H9 (cell line): Measurements from ENCODE around the gene PCYT2. TPM values are rescaled to one million over a fixed set of nuclear protein-coding genes. Genes with fewer than 3 reads are reported as not detected.

Experiments used
- DNase-seq: peaks from one replicate; pipeline ENCODE4 v3.0.0-alpha.2; 2017
- H2AFZ ChIP-seq: one replicate; pipeline ENCODE4 v1.6.1; 2013; ENCODE audit warnings: mild to moderate bottlenecking, low read length, control low read depth, moderate library complexity
- H2AK5ac ChIP-seq: 2 replicates; pipeline ENCODE4 v1.6.1; 2013; ENCODE audit warnings: low read length, control low read depth, mixed read lengths; ENCODE audit not compliant: insufficient read length
- H2BK120ac ChIP-seq: one replicate; pipeline ENCODE4 v1.6.1; 2013; ENCODE audit warnings: low read depth, mild to moderate bottlenecking, low read length, control low read depth, inconsistent platforms; ENCODE audit not compliant: poor library complexity, severe bottlenecking
- H2BK12ac ChIP-seq: 2 replicates; pipeline ENCODE4 v1.6.1; 2013; ENCODE audit warnings: low read length, control low read depth, mixed read lengths, low read depth; ENCODE audit not compliant: insufficient read length
- H2BK15ac ChIP-seq: 2 replicates; pipeline ENCODE4 v1.6.1; 2013; ENCODE audit warnings: low read depth, low read length, control low read depth
- H2BK20ac ChIP-seq: one replicate; pipeline ENCODE4 v1.6.1; 2013; ENCODE audit warnings: low read depth, mild to moderate bottlenecking, low read length, control low read depth, inconsistent platforms; ENCODE audit not compliant: poor library complexity, severe bottlenecking
- H2BK5ac ChIP-seq: 2 replicates; pipeline ENCODE4 v1.6.1; 2013; ENCODE audit warnings: low read length, control low read depth, mixed read lengths; ENCODE audit not compliant: insufficient read length
- H3K14ac ChIP-seq: 2 replicates; pipeline ENCODE4 v1.6.1; 2013; ENCODE audit warnings: low read length, control low read depth; ENCODE audit not compliant: insufficient read depth
- H3K18ac ChIP-seq: 2 replicates; pipeline ENCODE4 v1.6.1; 2013; ENCODE audit warnings: low read depth, mild to moderate bottlenecking, mixed read lengths, low read length, control low read depth; ENCODE audit not compliant: insufficient read length
- H3K23ac ChIP-seq: 2 replicates; pipeline ENCODE4 v1.6.1; 2013; ENCODE audit warnings: low read length, control low read depth, mixed read lengths, low read depth; ENCODE audit not compliant: insufficient read length
- H3K23me2 ChIP-seq: 2 replicates; pipeline ENCODE4 v1.6.1; 2013; ENCODE audit warnings: low read depth, mild to moderate bottlenecking, mixed read lengths, low read length, control low read depth; ENCODE audit not compliant: insufficient read length, poor library complexity, severe bottlenecking
- H3K27ac ChIP-seq: 2 replicates; pipeline ENCODE4 v1.5.1; 2013; ENCODE audit warnings: low read length, control low read depth, mixed read lengths, low read depth; ENCODE audit not compliant: insufficient read length
- H3K27me3 ChIP-seq: 2 replicates; pipeline ENCODE4 v1.6.1; 2013; ENCODE audit warnings: low read length, control low read depth, inconsistent platforms; ENCODE audit not compliant: insufficient read depth
- H3K4ac ChIP-seq: 2 replicates; pipeline ENCODE4 v1.6.1; 2013; ENCODE audit warnings: low read depth, mild to moderate bottlenecking, control low read depth, inconsistent platforms, low read length, moderate library complexity
- H3K4me1 ChIP-seq: 2 replicates; pipeline ENCODE4 v1.6.1; 2013; ENCODE audit warnings: low read length, control low read depth, inconsistent platforms; ENCODE audit not compliant: insufficient read depth
- H3K4me2 ChIP-seq: 2 replicates; pipeline ENCODE4 v1.6.1; 2013; ENCODE audit warnings: low read length, control low read depth, mixed read lengths; ENCODE audit not compliant: insufficient read length, insufficient read depth
- H3K56ac ChIP-seq: 2 replicates; pipeline ENCODE4 v1.6.1; 2013; ENCODE audit warnings: low read depth, mild to moderate bottlenecking, mixed read lengths, low read length, control low read depth; ENCODE audit not compliant: insufficient read length
- H3K79me1 ChIP-seq: 2 replicates; pipeline ENCODE4 v1.6.1; 2013; ENCODE audit warnings: low read depth, mild to moderate bottlenecking, moderate library complexity, low read length, control low read depth, inconsistent platforms; ENCODE audit not compliant: insufficient read depth, poor library complexity, severe bottlenecking
- H3K79me2 ChIP-seq: 2 replicates; pipeline ENCODE4 v1.6.1; 2013; ENCODE audit warnings: low read length, control low read depth, inconsistent platforms; ENCODE audit not compliant: insufficient read depth
- H3K9ac ChIP-seq: 2 replicates; pipeline ENCODE4 v1.6.1; 2013; ENCODE audit warnings: low read length, control low read depth, mixed read lengths; ENCODE audit not compliant: insufficient read length; ENCODE audit errors: extremely low read depth
- H3K9me3 ChIP-seq: one replicate; pipeline ENCODE4 v1.6.1; 2013; ENCODE audit warnings: low read depth, low read length, inconsistent platforms; ENCODE audit not compliant: control insufficient read depth
- H3T11ph ChIP-seq: one replicate; pipeline ENCODE4 v1.6.1; 2013; ENCODE audit warnings: mild to moderate bottlenecking, low read length, control low read depth, inconsistent platforms
- H4K20me1 ChIP-seq: one replicate; pipeline ENCODE4 v1.6.1; 2013; ENCODE audit not compliant: control insufficient read depth, insufficient read length, insufficient read depth
- H4K5ac ChIP-seq: 2 replicates; pipeline ENCODE4 v1.6.1; 2013; ENCODE audit warnings: low read depth, mild to moderate bottlenecking, mixed read lengths, low read length, control low read depth; ENCODE audit not compliant: insufficient read length
- H4K8ac ChIP-seq: replicated peaks from 2 replicates; pipeline ENCODE4 v1.6.1; 2013; ENCODE audit warnings: low read length, control low read depth, mixed read lengths, low read depth; ENCODE audit not compliant: insufficient read length
- H4K91ac ChIP-seq: 2 replicates; pipeline ENCODE4 v1.6.1; 2013; ENCODE audit warnings: low read depth, mild to moderate bottlenecking, moderate library complexity, mixed read lengths, low read length, control low read depth; ENCODE audit not compliant: insufficient read length
- H3K27ac Mint-ChIP-seq, 3 experiments: 2 replicates in 2 of 3; 3 replicates in 1 of 3; pipeline ENCODE4 v1.8.0; 2020 to 2021; ENCODE audit warnings: mixed read lengths in 3 of 3, mild to moderate bottlenecking in 1 of 3, moderate library complexity in 1 of 3
- H3K27me3 Mint-ChIP-seq: 2 replicates; pipeline ENCODE4 v1.8.0; 2021; ENCODE audit warnings: low read depth, mild to moderate bottlenecking, moderate library complexity, mixed read lengths
- H3K36me3 Mint-ChIP-seq, 3 experiments: 2 replicates in 2 of 3; 3 replicates in 1 of 3; pipeline ENCODE4 v1.8.0; 2020 to 2021; ENCODE audit warnings: low read depth in 3 of 3, mixed read lengths in 3 of 3; ENCODE audit not compliant: insufficient read depth in 1 of 3
- H3K4me1 Mint-ChIP-seq, 2 experiments: 2 replicates each; pipeline ENCODE4 v1.8.0; 2020; ENCODE audit warnings: mixed read lengths in 2 of 2
- H3K4me3 Mint-ChIP-seq, 2 experiments: 2 replicates in 1 of 2; 3 replicates in 1 of 2; pipeline ENCODE4 v1.8.0; 2020 to 2021; ENCODE audit warnings: mild to moderate bottlenecking in 2 of 2, mixed read lengths in 2 of 2, moderate library complexity in 1 of 2
- H3K9me3 Mint-ChIP-seq, 2 experiments: 2 replicates in 1 of 2; 3 replicates in 1 of 2; pipeline ENCODE4 v1.8.0; 2020; ENCODE audit warnings: mild to moderate bottlenecking in 2 of 2, mixed read lengths in 2 of 2, moderate library complexity in 1 of 2
- WGBS: extraction: QIAGEN DNeasy Blood & Tissue Kit; methylation state at CpG from one replicate; pipeline ENCODE4 v1.1.7; 2013; ENCODE audit warnings: missing lambda C conversion rate, low lambda C conversion rate, mixed read lengths; ENCODE audit not compliant: insufficient read length; ENCODE audit errors: extremely low coverage; 5-methylcytosine and 5-hydroxymethylcytosine counted together
- total RNA-seq: library from RNA; stranded (reverse); gene quantifications from 2 replicates; pipeline ENCODE4 v1.2.1, GENCODE V29; 2021
- TF ChIP-seq, protein P1 (sequence below): fragments of 200-600 bp; sonication (generic); conservative IDR thresholded peaks from 3 replicates; pipeline ENCODE4 v1.8.0; 2021; ENCODE audit warnings: antibody characterized with exemption, mild to moderate bottlenecking

The PCYT2 gene
- total RNA-seq, 1 experiment from 2014 or later = 24.5 TPM

DNA sequence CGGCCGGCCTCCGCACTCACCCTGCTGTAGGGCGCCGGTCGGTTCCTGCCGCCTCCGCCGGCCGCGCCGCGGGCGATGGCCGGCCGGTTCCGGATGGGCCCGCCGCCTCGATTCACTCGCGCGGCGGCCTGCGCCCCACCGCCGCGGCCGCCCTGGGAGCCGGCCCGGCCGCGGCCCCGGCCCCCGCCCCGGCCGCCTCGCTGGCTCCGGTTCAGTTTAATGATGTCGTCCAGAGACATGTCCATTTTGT is 20.0 kb downstream of the PCYT2 start:
- Histone ChIP-seq H3K9me3 (no peaks in the 10 kb centered on the region), H3K27me3 (no peaks in the 10 kb centered on the region), H3K9ac (peak overlapping the region; percentile 83), H3K18ac (no peak overlapping the region), H3T11ph (no peak overlapping the region), H2BK120ac (no peak overlapping the region), H2AK5ac (no peak overlapping the region), H4K20me1 (no peaks in the 10 kb centered on the region), H4K91ac (no peak overlapping the region), H3K56ac (no peak overlapping the region), H3K4me2 (no peak overlapping the region), H4K5ac (no peak overlapping the region), H3K79me2 (peaks cover 17% of the 10 kb centered on the region; the same call in 1 of the 2 replicates), H4K8ac (no peak overlapping the region), H2BK5ac (no peak overlapping the region), H3K23ac (no peak overlapping the region), H3K79me1 (peaks cover 24% of the 10 kb centered on the region), H3K14ac (peak overlapping the region; percentile 68; the same call in 1 of the 2 replicates), H2BK15ac (no peak overlapping the region), H3K23me2 (peaks cover 7% of the 10 kb centered on the region), H3K27ac (no peak overlapping the region), H3K4me1 (no peaks in the 10 kb centered on the region), H2BK20ac (no peak overlapping the region), H2BK12ac (no peak overlapping the region), H3K4ac (no peak overlapping the region), H2AFZ (no peak overlapping the region)
- TF ChIP-seq, protein P1, sequence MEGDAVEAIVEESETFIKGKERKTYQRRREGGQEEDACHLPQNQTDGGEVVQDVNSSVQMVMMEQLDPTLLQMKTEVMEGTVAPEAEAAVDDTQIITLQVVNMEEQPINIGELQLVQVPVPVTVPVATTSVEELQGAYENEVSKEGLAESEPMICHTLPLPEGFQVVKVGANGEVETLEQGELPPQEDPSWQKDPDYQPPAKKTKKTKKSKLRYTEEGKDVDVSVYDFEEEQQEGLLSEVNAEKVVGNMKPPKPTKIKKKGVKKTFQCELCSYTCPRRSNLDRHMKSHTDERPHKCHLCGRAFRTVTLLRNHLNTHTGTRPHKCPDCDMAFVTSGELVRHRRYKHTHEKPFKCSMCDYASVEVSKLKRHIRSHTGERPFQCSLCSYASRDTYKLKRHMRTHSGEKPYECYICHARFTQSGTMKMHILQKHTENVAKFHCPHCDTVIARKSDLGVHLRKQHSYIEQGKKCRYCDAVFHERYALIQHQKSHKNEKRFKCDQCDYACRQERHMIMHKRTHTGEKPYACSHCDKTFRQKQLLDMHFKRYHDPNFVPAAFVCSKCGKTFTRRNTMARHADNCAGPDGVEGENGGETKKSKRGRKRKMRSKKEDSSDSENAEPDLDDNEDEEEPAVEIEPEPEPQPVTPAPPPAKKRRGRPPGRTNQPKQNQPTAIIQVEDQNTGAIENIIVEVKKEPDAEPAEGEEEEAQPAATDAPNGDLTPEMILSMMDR = no peak
- no CpG with 5 or more reads among the region's 40 CpGs for WGBS
- Mint-ChIP-seq H3K4me3 (peak overlapping the region; percentile 89 to 96), H3K9me3 (no peaks in the 10 kb centered on the region), H3K27ac (peak overlapping the region; percentile 98 to 99 (median 98)), H3K27me3 (no peaks in the 10 kb centered on the region), H3K4me1 (peaks cover 3 to 16% of the 10 kb centered on the region in 2 experiments; a peak in 3 of 4 replicates), H3K36me3 (peaks cover 39 to 63% (median 59%) of the 10 kb centered on the region in 3 experiments)
- no peak for DNase-seq
